ENCODE measurements around the gene ARMC2. TPM values are rescaled to one million over a fixed set of nuclear protein-coding genes. Genes with fewer than 3 reads are reported as not detected.

ARMC2 gene
- total RNA-seq, 1 donor from 2014 or later = 5.2 TPM

- Histone ChIP-seq H3K27ac (ENCODE audit: low read depth, low read length) (no peak overlapping the region), H3K4me1 (ENCODE audit: insufficient read depth, low read length) (no peaks in the 10 kb centered on the region), H3K27me3 (ENCODE audit: insufficient read depth, low read length) (no peaks in the 10 kb centered on the region), H3K9me3 (ENCODE audit: insufficient read depth, low read depth, low read length) (no peaks in the 10 kb centered on the region), H4K20me1 (ENCODE audit: insufficient read depth, low read length) (no peaks in the 10 kb centered on the region), H3K4me2 (ENCODE audit: low read length) (no peak overlapping the region), H3K36me3 (ENCODE audit: insufficient read depth, low read length) (peaks cover 24% of the 10 kb centered on the region), H3K9ac (ENCODE audit: low read length) (no peak overlapping the region), H2AFZ (ENCODE audit: low read depth, low read length) (no peak overlapping the region), H3K79me2 (ENCODE audit: insufficient read depth, low read length) (no peaks in the 10 kb centered on the region), H3K4me3 (ENCODE audit: insufficient read depth, low read depth, low read length) (no peak overlapping the region)
- Mint-ChIP-seq H3K36me3 (ENCODE audit: low read depth, unreplicated experiment) (peaks cover 21% of the 10 kb centered on the region), H3K4me1 (ENCODE audit: low read depth, unreplicated experiment) (no peaks in the 10 kb centered on the region), H3K9me3 (ENCODE audit: unreplicated experiment) (no peaks in the 10 kb centered on the region), H3K4me3 (ENCODE audit: unreplicated experiment) (no peak overlapping the region), H3K27me3 (ENCODE audit: low read depth, unreplicated experiment) (no peaks in the 10 kb centered on the region), H3K27ac (ENCODE audit: unreplicated experiment) (no peak overlapping the region)
- no peak for TF ChIP-seq EZH2 (IDR thresholded peaks at IDR 0.05; ENCODE audit: insufficient read depth, low read length)
- no peak for TF ChIP-seq CTCF (IDR thresholded peaks at IDR 0.05; ENCODE audit: insufficient read depth, low read depth, low read length)
- FAIRE-seq (no peak), DNase-seq (ENCODE audit: low read depth) (no peak)
Measured at GRCh38 chr6:108989700-108990099, 141.5 kb downstream of the ARMC2 start.

GRCh38 chr6:108993876-108994275 lies 145.7 kb downstream of the ARMC2 start:
- no peaks in the 10 kb centered on the region for H4K20me1 ChIP-seq (ENCODE audit: insufficient read depth, low read length)
- TF ChIP-seq CTCF (IDR thresholded peaks at IDR 0.05; ENCODE audit: insufficient read depth, low read depth, low read length) (no peak), EZH2 (IDR thresholded peaks at IDR 0.05; ENCODE audit: insufficient read depth, low read length) (no peak)
- no peak overlapping the region for H3K9ac ChIP-seq (ENCODE audit: low read length)
- no peak overlapping the region for H3K4me2 ChIP-seq (ENCODE audit: low read length)
- no peaks in the 10 kb centered on the region for H3K4me1 ChIP-seq (ENCODE audit: insufficient read depth, low read length)
- Mint-ChIP-seq H3K36me3 (ENCODE audit: low read depth, unreplicated experiment) (peaks cover 14% of the 10 kb centered on the region), H3K27me3 (ENCODE audit: low read depth, unreplicated experiment) (no peaks in the 10 kb centered on the region), H3K4me3 (ENCODE audit: unreplicated experiment) (no peak overlapping the region), H3K27ac (ENCODE audit: unreplicated experiment) (no peak overlapping the region), H3K4me1 (ENCODE audit: low read depth, unreplicated experiment) (no peaks in the 10 kb centered on the region), H3K9me3 (ENCODE audit: unreplicated experiment) (no peaks in the 10 kb centered on the region)
- DNase-seq (ENCODE audit: low read depth) (no peak), FAIRE-seq (no peak)
- no peaks in the 10 kb centered on the region for H3K27me3 ChIP-seq (ENCODE audit: insufficient read depth, low read length)
- no peaks in the 10 kb centered on the region for H3K79me2 ChIP-seq (ENCODE audit: insufficient read depth, low read length)
- H3K4me3 ChIP-seq (ENCODE audit: insufficient read depth, low read depth, low read length) = no peak overlapping the region
- peaks cover 23% of the 10 kb centered on the region for H3K36me3 ChIP-seq (ENCODE audit: insufficient read depth, low read length)
- no peaks in the 10 kb centered on the region for H3K9me3 ChIP-seq (ENCODE audit: insufficient read depth, low read depth, low read length)
- no peak overlapping the region for H2AFZ ChIP-seq (ENCODE audit: low read depth, low read length)
- H3K27ac ChIP-seq (ENCODE audit: low read depth, low read length) = no peak overlapping the region

GRCh38 chr6:108995296-108995695 lies 147.1 kb downstream of the ARMC2 start:
- Histone ChIP-seq H3K79me2 (ENCODE audit: insufficient read depth, low read length) (no peaks in the 10 kb centered on the region), H4K20me1 (ENCODE audit: insufficient read depth, low read length) (no peaks in the 10 kb centered on the region), H3K4me1 (ENCODE audit: insufficient read depth, low read length) (no peaks in the 10 kb centered on the region), H3K36me3 (ENCODE audit: insufficient read depth, low read length) (peaks cover 15% of the 10 kb centered on the region), H2AFZ (ENCODE audit: low read depth, low read length) (no peak overlapping the region), H3K27me3 (ENCODE audit: insufficient read depth, low read length) (no peaks in the 10 kb centered on the region), H3K9ac (ENCODE audit: low read length) (no peak overlapping the region), H3K9me3 (ENCODE audit: insufficient read depth, low read depth, low read length) (no peaks in the 10 kb centered on the region), H3K27ac (ENCODE audit: low read depth, low read length) (no peak overlapping the region), H3K4me3 (ENCODE audit: insufficient read depth, low read depth, low read length) (no peak overlapping the region), H3K4me2 (ENCODE audit: low read length) (no peak overlapping the region)
- Mint-ChIP-seq H3K27ac (ENCODE audit: unreplicated experiment) (no peak overlapping the region), H3K4me3 (ENCODE audit: unreplicated experiment) (no peak overlapping the region), H3K36me3 (ENCODE audit: low read depth, unreplicated experiment) (peaks cover 12% of the 10 kb centered on the region), H3K4me1 (ENCODE audit: low read depth, unreplicated experiment) (no peaks in the 10 kb centered on the region), H3K9me3 (ENCODE audit: unreplicated experiment) (no peaks in the 10 kb centered on the region), H3K27me3 (ENCODE audit: low read depth, unreplicated experiment) (no peaks in the 10 kb centered on the region)
- DNase-seq (ENCODE audit: low read depth) (no peak), FAIRE-seq (no peak)
- no peak for TF ChIP-seq CTCF (IDR thresholded peaks at IDR 0.05; ENCODE audit: insufficient read depth, low read depth, low read length)
- TF ChIP-seq EZH2 (IDR thresholded peaks at IDR 0.05; ENCODE audit: insufficient read depth, low read length) = no peak
